Activated naive CD8-positive, alpha-beta T cell treated with anti-CD3 and anti-CD28 coated beads, Interleukin-2, amount 50 U/mL, for 16 hours (primary cell): ENCODE results near the gene CNPY3.
A peak's percentile ranks its signal among the peaks of the same experiment; 100 is the strongest.

Source experiments
- DNase-seq: peaks from one replicate; pipeline ENCODE4 v3.0.0-alpha.2; 2020; ENCODE audit warnings: low read depth, low spot score

The CNPY3 gene

DNA sequence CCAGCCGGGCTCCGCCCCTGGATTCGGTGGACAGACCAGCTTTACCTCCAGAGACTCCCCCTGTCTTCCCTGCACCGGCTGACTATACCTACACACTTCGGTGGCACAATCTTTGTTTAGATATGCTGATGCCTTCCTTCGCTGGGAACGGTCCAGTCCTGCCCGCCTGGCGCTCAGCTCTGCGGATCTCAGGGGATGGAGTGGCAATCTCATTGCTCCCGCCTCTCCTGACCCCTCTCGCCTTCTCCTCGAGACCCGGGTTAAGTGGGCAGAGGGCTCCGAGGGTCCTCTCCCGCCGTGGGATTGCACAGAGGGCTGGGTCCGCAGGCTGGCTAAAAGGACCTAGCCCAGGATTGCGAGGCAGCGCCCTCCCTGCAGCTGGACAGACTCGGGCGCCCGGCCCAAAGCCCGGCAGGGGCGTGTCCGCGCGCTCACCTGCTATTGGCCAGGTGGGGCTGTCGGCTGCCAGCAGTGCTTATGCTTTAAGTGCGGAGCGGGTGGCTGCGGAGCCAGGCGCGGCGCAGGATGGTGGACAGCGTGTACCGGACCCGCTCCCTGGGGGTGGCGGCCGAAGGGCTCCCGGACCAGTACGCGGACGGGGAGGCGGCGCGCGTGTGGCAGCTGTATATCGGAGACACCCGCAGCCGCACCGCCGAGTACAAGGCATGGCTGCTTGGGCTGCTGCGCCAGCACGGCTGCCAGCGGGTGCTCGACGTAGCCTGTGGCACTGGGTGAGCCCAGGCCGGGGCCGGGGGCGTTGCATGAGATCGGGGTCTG, 31.2 kb downstream of the CNPY3 start, which contains the start of gene GNMT:
GNMT (plus strand) TSS at position 512 of the 777 bp plus-strand sequence; CDS start at position 526, 14 bp downstream.
- DNase-seq: no peak

DNA sequence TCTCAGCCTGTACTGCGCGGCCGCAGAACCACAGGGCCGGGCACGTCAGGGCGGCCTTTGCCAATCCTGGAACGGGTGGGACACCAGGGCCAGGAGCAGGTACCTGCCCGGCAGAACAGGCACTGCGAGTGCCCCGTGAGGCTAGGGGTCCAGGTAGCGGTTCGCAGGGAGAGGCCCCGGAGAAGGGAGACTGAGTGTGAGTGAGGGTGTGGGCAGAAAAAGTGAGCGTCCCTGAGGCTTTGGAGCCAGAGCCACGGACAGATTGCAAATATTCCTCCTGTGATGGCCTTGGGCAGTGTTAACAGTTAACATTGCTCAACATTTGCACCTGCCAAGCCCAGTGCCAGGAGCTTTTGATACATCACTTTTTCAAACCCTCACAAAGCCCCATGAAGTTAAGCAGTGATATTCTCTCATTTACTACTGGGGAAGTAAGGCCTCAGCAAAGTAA, 31.8 kb downstream of the CNPY3 start:
- DNase-seq: no peak

DNA sequence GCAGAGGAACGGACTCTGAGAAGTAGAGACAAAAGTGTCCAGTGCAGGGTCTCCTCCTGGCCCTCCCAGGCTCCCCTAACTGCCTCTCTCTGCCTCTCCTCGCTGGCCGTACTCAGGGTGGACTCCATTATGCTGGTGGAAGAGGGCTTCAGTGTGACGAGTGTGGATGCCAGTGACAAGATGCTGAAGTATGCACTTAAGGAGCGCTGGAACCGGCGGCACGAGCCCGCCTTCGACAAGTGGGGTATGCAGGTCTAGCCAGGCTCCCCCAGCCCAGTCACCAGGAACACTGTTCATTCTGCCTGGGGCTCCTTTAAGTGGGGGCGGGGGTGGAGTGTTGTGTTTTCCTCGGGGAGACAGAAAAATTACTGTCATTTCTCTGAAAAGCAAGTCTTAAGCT, 32.8 kb downstream of the CNPY3 start:
- DNase-seq: no peak

DNA sequence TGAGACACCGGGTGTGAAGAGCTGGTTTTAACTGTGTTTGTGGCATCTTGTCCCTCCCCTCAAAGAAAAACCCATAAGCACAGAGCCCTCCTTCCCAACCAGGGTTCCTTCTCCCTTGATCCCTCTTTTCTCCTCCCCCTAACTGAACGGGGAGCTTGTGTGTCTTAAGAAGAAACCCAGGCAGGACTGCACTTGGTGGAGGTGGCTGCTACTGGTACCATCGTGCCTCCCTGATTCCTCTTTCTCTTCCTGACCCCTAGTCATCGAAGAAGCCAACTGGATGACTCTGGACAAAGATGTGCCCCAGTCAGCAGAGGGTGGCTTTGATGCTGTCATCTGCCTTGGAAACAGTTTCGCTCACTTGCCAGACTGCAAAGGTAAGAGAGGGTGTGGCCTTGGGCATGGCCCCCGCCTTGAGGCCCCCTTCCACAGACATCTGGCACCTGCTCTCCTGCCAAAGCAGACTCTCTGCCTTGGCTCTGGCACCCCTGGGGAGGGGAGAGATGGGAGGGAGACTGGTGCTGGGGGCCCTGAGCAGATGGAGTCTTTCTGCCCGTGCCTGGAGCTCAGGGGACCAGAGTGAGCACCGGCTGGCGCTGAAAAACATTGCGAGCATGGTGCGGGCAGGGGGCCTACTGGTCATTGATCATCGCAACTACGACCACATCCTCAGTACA, 33.4 kb downstream of the CNPY3 start:
- DNase-seq: no peak

DNA sequence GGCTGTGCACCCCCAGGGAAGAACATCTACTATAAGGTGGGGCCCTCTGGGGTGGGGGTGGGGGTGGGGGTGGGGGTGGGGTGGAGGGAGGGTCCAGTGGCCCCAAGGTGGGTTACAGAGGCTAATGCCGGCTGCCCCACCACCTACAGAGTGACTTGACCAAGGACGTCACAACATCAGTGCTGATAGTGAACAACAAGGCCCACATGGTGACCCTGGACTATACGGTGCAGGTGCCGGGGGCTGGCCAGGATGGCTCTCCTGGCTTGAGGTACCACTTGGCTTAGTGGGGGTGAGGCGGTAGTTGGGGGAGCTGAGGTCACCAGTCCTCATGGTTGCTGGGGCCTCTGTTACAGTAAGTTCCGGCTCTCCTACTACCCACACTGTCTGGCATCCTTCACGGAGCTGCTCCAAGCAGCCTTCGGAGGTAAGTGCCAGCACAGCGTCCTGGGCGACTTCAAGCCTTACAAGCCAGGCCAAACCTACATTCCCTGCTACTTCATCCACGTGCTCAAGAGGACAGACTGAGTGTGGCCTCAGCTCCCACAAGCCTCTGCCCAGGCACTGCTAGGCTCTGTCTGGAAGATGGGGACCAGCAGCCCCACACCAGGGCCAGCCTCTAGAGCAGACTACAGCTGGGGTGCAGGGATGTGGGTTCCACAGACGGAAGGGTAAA, 34.0 kb downstream of the CNPY3 start:
- DNase-seq: no peak

DNA sequence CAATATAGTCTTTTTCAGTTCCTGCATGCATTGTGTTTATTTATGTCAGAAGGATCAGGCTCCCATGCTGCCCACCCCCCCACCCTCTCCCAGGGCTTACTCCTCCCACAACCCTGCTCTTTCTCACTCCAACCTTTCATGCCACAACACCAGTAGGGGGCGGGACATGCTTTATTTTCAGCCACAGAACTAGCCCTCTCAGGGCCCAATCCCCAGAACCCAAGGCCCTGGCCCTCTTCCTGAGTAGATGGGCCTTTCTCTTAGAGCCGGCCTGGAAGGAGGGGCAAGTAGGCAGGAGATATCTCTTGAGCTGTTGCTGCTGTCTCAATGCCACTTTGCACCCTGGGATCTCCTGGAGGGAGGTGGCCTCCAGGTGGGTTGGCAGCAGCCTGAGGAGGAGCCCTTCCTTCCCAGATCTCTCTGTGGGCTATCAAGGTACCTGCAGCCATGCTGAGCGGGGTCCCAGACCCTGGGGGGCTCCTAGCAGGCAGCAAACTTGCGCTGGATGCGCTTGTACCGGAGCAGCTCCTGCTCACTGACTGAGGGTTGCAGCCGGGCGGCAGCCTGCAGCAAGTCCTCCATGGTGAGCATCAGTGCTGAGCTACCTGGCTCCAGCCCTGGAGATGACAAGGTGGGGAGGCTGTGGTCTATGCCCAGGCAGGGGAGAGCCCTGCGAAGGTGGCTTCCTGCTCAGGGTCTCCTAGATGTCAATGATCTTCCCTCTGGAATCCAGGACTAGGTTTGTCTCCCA, 34.8 kb downstream of the CNPY3 start:
- DNase-seq: no peak

DNA sequence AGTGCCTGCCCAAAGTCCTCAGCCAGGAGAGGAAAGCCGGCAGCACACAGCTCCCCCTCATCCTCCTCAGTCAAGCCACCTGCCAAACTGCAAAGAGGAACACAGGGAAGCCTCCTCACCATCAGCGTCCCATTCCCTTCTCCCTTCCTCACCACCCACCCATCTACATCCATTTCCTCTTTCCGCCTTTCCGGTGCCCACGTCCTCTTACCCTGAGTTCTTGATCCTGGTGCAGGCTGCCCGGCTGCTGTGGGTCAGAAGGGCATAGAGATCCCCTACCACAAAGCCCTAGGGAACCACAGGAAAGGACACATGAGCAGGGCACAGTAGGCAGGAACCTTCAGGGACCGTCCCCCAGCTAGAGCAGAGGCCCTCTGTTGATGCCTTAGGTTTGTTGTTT, 37.3 kb downstream of the CNPY3 start:
- no peak for DNase-seq

DNA sequence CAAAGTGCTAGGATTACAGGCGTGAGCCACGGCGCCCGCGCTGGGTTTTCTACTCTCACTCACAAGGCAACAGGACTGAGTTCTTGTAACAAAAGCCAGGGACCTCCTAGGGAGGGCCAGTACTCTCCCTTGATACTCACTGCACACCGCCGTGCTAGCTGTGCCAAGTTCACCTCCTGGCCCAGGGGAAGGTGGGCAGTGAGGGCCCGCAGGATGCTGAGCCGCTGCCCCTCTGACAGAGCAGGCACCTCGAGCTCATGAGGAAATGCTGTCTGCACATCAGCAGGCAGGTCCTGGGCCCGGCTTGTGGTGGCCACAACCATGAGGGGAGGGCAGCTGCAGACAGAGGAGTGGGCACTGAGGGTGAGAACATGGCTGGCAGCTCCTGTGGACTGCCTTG, 37.9 kb downstream of the CNPY3 start:
- DNase-seq: no peak

DNA sequence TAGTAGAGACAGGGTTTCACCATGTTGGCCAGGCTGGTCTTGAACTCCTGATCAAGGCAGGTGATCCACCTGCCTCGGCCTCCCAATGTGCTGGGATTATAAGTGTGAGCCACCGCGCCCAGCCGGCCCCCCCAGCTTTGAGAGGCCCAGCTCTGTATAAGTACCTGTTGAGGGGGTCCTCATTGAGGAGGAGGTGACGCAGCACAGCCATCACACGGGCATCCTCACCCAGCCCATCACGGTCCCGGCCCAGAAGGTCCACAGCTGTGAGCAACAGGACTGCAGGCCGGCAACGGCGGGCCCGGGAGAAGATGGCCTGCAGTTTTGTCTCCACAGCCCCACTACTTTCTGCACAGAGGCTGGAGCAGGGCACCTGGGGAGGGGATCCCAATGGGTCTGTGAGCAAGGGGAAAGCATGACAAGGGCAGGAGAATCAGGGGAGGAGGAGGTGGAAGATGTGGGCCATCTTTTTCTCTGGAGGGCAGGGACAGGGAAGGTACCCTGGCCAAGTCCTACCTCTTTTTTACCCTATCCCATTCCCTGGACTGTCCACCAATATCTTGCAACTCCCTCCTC, 38.9 kb downstream of the CNPY3 start:
- no peak for DNase-seq

DNA sequence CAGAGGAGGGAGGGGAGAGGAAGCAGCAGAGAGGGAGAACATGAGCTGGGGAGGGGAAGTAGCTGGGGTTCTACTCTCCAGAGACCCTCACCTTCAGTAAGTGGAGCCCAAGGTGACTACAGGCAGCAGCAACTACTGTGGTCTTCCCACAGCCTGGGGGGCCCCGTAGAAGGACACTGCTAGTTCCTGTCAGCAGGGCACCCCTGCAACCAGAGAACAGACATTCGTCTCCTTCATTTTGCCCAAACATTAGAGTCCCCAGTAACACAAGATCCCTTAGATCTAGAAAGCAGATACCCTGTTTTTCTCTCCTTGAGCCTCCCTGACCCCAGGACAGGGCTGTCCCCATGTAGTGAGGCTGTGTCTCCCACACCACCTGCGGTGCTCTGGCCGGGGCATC, 39.5 kb downstream of the CNPY3 start:
- no peak for DNase-seq

DNA sequence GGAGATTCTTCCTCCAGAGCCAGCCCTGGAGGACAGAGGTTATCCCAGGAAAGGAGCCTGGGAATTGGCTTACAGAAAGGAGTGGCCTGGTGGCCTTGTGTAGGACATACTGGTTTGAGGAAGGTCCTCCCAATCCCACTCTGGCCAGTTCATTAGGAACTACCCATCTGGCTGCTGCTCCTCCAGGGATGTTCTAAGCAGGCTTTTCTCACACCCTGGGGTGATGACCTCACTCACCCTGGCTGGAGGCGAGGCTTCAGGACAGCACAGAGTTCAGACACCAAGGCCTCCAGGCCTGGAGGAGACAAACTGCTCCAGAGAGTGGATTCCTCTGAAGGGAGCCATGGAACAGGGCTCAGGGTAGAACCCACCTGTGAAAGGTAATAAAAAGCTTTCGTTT, 40.2 kb downstream of the CNPY3 start:
- no peak for DNase-seq

DNA sequence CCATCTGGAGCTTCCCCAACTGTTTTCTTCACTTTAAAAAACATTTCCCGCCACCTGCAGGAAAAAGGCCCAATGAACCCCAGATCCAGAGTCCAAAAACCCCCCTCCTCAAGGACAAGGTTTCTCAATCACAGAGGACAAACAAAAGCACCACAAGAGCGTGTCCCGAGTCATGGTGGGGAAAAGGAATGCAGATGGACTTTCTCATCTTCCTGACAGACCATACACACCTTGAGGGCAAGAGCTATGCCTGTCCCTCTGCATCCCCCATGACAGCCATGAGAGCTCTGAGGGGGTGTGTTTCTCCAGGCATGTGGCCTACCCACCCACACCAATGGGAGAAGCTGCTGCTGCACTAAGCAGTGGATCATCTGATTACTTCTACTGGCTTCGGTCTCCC, 40.7 kb downstream of the CNPY3 start:
- DNase-seq: no peak

DNA sequence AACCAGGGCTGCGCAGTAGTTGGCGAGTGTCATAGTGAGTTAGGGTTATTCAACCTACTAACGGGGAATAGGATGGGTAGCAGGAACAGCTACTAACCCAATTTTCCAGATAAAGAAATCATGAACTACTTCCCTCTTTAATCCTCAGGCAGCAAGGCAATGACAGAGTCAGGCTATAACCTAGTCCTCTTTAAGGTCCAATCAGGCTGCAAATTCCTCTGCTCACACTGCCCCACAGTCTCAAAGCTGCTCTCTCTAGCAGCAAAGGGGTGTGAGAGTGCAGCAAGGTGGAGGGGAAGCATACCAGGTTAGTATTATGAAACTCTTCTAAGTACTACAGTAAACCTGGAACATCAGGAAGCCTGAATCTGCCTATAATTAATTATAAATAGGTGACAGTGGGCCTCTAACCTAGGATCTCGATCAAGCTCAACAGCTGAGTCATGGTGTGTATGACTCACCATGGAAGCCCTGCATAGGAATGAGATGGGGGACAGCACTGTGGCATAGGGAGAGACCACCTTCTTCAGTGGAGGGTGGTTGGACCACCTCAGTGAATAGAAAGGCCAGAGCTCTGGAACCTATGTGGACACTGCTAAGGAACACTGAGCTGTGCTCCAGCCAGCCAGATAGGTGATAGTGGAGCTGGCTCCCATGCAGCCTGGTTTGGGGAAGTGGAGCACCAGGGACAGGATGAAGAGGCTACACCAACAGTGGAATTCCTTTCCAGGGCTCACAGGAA, 41.8 kb downstream of the CNPY3 start:
- no peak for DNase-seq

DNA sequence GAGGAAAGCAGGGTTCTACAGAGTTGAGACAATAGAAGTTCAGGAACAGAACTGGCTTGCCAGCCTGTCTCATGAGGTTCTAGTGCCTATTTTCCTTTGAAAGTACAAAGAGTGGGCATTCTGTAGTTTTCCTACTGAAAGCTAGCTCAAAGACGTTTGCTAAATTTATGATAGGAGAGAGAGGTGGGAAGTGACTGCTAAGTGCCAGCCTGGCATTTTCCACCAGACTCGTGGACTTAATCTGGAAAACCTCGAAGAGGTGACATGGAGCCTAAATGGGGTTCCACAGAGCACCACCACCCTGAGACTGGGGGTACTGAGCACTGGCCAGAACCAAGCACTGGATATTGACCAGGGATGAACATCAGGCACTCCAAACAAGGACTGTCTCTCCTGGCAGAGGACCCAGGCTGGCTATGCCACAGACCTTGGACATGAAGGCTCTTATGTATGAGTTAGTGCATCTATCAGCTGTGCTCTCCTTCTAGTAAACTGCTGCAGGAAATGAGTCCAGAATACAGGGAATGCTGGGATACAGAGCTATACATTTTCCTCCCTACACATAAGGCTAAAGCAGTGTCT, 42.6 kb downstream of the CNPY3 start:
- DNase-seq: no peak

DNA sequence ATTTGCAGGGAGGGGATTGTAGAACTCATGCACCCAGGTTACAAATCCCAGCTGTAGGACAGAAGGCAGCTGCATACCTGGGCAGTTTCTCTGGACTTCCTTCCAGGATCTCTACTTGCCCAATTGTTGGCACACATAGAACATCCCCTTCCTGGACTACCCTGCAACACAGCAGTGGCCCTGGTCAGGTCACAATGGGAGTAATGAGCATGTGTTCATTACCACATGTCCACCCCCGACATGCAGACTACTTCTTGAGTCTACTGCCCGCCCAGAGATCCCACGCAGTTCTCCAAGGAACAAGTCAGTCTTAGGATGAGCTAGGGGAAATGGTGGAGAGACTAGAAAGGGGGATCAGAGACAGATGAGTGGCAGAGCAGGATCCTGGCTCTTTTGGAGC, 44.6 kb downstream of the CNPY3 start:
- no peak for DNase-seq

DNA sequence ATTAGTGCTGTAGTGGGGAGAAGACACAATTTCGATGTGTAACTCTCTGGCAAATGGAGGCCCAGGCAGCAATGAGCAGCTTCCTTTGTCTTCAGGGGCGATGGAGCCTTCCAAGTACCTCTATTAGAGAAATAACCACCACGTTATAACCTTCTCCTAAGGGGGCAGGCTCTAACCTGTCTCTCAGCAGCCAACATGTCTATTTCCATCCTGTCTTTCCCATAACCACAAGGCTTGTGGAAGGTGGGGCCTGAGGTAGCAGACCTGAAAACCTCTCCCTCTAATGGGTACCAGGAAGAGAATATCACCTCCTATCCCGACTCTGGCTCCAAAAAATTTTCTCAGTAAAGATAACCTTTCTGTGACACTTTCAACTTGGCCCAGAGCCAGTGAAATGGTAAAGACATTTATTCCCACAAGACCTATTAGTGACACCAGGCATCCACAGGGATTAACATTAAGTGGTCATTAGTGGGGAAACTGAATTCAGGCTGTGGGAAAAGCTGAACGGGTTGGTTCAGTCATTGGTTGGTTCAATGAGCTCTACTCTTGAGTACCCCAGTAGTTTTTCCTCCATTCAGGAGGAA, 45.7 kb downstream of the CNPY3 start:
- no peak for DNase-seq

DNA sequence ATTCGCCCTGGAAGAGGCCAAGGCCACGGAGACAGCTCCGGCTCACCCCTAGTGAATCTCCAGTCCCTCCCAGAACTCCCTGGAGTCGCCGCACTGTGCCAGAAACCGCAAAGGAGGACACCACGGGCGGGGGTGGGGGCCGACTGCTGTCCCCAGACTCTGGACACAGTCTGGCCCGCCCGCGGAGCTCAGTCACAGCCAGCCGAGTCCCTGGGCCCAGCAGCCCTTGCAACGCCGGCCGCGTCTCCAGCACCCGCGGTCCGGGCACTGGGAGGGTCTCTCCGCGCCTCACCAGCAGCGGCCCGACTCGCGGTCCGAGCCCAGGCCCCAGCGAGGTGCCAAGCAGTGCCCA, 49.2 kb downstream of the CNPY3 start:
- no peak for DNase-seq

DNA sequence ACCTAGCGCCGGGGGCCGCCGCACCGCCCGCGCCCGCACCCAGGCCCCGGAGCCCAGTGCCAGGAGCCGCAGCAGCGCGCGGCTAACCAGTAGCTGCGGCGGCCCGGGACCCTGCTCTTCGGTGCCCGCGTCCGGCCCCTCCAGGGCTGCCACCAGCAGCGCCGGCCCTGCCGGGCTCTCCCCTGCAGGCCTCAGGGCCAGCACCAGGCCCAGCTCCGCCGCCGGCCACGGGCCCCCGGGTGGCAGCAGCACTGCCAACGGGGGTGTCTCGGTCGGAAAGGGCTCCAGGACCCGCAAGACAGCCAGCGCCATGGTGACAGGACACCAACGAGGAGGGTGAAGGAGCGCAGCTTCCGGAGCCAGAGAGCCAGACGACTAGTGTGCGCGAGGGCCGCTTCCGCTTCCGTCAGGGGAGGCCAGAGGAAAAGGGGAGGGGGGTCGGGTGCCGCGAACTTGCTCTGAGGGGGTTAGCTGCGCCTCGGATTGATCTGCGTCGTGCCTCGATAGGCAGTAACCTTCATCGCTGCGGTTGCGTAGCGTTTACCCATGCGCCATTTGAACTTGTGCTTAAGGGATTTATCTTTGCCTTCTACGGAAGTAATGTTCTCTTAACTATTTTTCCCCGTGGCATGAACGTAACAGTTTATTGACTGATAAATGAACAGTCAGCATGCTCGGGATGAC, 49.7 kb downstream of the CNPY3 start, which contains the start of gene PEX6:
PEX6 (minus strand) TSS at position 343 of the 684 bp plus-strand sequence; CDS start at position 312, 31 bp downstream.
- peak; percentile 77 for DNase-seq

DNA sequence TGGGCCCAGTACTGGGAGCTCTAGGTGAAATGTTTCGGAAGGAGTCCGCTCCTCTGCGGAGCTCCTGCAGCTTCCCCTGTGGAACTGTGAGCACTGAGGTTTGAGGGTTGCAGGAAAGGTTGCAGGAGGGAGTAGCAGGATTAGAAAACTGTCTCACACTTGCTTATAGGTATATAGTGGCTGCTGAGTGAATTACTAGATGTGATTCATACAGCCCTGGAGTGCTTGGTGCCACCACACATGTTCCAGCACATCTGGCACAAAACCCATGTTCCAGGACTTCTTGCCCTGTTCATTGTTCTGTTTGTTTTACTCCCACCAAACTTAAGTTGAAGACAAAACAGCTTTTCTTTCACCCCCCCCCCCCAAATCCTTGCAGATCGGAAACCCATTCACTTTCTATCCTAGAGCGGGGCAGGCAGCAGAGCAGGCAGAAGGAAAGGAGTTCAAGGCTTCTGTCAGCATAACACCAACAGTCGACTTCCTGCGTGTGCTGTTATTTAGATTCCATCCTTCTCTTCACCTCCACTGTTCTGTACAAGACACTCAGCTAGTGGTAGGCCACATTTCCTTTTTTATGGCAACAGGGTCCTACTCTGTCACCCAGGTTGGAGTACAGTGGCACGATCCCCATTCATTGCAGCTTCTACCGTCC, 50.4 kb downstream of the CNPY3 start:
- no peak for DNase-seq
